ENCODE data around the gene ACAN. TPM values are rescaled to one million over a fixed set of nuclear protein-coding genes. Genes with fewer than 3 reads are reported as not detected.

Gene ACAN
- total RNA-seq, 4 donors from 2014 or later = 0.05 to 0.25 (median 0.19) TPM; not detected in 1

GRCh38 chr15:88814393-88814792 lies 11.2 kb downstream of the ACAN start:
- 88% methylated on average over 5 of the region's 6 CpGs for WGBS
- no peaks in the 10 kb centered on the region for H3K4me1 ChIP-seq

DNA sequence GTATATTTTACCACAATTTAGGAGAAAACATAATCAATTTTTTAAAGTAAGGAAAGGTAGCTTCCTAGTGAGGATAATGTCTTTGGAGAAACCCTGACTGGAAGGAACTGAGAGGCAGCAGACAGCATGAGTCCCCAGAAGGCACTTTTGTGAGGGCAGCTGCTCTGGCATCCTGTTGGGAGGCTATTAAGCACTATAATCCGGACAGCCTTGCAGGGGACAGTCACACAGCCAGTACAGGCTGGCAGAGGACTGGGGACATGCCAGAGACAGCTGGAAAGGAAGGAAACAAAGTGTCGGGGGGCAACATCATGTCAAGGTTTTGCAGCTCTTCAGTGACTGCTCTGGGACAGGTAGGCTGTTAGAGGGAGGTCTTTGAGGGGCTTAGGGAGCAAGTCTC lies 15.7 kb downstream of the ACAN start:
- no peak for DNase-seq (ENCODE audit: low spot score in 2 of 2)
- Histone ChIP-seq H3K27ac (no peak overlapping the region), H3K36me3 (no peaks in the 10 kb centered on the region), H3K9me3 (no peaks in the 10 kb centered on the region), H3K4me3 (no peak overlapping the region), H3K4me1 (no peaks in the 10 kb centered on the region), H3K27me3 (peaks cover 6% of the 10 kb centered on the region)
- 41% methylated on average over 2 of the region's 2 CpGs for WGBS
- no peak for TF ChIP-seq EP300 (IDR thresholded peaks at IDR 0.05)
- TF ChIP-seq POLR2A (IDR thresholded peaks at IDR 0.05) = no peak
- TF ChIP-seq POLR2AphosphoS5 (IDR thresholded peaks at IDR 0.05) = no peak
- no peak for TF ChIP-seq CTCF (IDR thresholded peaks at IDR 0.05)

More at GRCh38 chr15:88814393-88814792, 11.2 kb downstream of the ACAN start:
- H3K9me3 ChIP-seq = no peaks in the 10 kb centered on the region
- H3K4me3 ChIP-seq = no peak overlapping the region
- H3K27me3 ChIP-seq = peaks cover 12% of the 10 kb centered on the region
- no peaks in the 10 kb centered on the region for H3K36me3 ChIP-seq
- no peak for TF ChIP-seq CTCF (IDR thresholded peaks at IDR 0.05)
- TF ChIP-seq EP300 (IDR thresholded peaks at IDR 0.05) = no peak
- TF ChIP-seq POLR2A (IDR thresholded peaks at IDR 0.05) = no peak
- TF ChIP-seq POLR2AphosphoS5 (IDR thresholded peaks at IDR 0.05) = no peak
- DNase-seq (ENCODE audit: low spot score in 2 of 2) = no peak
- H3K27ac ChIP-seq = no peak overlapping the region

DNA sequence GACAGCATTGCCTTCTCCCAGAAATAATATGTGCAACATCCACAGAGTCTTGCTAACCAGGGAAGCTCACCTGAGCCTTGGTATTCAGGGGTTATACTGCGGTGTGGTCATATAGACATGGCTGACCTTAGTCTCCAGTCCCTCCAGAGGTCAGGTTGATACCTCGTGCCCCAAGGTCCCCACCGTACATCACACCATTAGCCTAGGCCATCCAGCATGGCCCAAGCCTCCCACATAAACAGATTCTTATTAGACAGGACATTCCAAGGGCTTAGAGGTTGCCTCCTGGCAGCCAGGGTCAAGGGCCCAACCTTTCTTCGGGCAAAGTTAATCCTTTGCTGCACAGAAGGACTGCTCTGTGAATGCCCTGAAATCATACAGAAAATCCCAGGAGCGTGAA lies 18.8 kb downstream of the ACAN start:
- TF ChIP-seq POLR2AphosphoS5 (IDR thresholded peaks at IDR 0.05) = no peak
- no peak for TF ChIP-seq POLR2A (IDR thresholded peaks at IDR 0.05)
- no peak for TF ChIP-seq EP300 (IDR thresholded peaks at IDR 0.05)
- no peak for TF ChIP-seq CTCF (IDR thresholded peaks at IDR 0.05)
- 77% methylated on average over 5 of the region's 5 CpGs for WGBS
- no peak for DNase-seq (ENCODE audit: low spot score in 2 of 2)
- Histone ChIP-seq H3K4me3 (no peak overlapping the region), H3K4me1 (no peaks in the 10 kb centered on the region), H3K36me3 (no peaks in the 10 kb centered on the region), H3K27me3 (peaks cover 10% of the 10 kb centered on the region), H3K9me3 (no peaks in the 10 kb centered on the region), H3K27ac (no peak overlapping the region)

DNA sequence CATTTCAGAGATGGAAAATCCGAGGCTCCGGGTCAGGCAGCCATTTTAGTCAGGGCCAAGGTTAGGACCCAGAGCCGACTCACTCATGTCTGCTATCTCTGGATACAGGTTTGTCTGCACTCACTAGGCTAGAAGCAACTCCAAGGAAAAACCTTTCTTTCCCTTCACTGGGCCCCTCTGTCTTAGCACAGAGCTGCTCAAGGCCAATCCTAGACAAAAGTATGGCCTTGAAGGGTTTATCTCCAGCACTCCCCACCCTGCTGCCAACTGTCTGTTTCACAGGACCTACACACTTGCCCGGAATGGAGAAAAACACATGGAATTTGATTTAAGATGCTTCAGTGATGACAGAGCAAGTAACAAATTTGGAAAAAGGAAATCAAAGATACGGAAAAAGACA lies 25.6 kb downstream of the ACAN start:
- 69% methylated on average over 5 of the region's 5 CpGs for WGBS
- H3K27ac ChIP-seq = no peak overlapping the region
- TF ChIP-seq POLR2A (IDR thresholded peaks at IDR 0.05) (no peak), EP300 (IDR thresholded peaks at IDR 0.05) (no peak), CTCF (IDR thresholded peaks at IDR 0.05) (no peak), POLR2AphosphoS5 (IDR thresholded peaks at IDR 0.05) (no peak)

DNA sequence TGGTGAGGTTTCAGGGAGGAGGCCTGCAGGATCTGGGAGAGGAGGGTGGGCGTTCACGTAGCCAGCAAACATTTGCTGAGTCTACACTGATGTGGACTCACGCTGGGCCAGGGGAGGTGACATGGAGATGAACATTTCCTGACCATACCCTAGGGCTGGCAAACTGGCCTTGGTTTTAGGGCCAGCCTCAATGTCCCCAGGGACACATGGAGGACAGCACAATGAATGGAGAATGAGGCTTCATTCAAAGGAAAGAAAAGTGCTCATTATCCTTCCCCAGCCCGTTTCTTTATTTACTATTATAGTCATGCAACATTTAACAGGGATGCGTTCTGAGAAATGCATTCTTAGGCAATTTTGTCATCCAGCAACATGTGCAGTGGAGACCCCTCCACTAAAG lies 26.8 kb downstream of the ACAN start:
- H3K36me3 ChIP-seq = no peaks in the 10 kb centered on the region
- H3K4me3 ChIP-seq = no peak overlapping the region
- H3K27me3 ChIP-seq = peaks cover 4% of the 10 kb centered on the region
- no peak for TF ChIP-seq POLR2A (IDR thresholded peaks at IDR 0.05)
- TF ChIP-seq EP300 (IDR thresholded peaks at IDR 0.05) = no peak
- no peak for TF ChIP-seq CTCF (IDR thresholded peaks at IDR 0.05)
- TF ChIP-seq POLR2AphosphoS5 (IDR thresholded peaks at IDR 0.05) = no peak
- H3K4me1 ChIP-seq = no peaks in the 10 kb centered on the region
- no peak for DNase-seq (ENCODE audit: low spot score in 2 of 2)
- no peaks in the 10 kb centered on the region for H3K9me3 ChIP-seq
- 62% methylated on average over 5 of the region's 5 CpGs for WGBS
- H3K27ac ChIP-seq = no peak overlapping the region

More for the DNA sequence above, 25.6 kb downstream of the ACAN start:
- DNase-seq (ENCODE audit: low spot score in 2 of 2) = no peak
- H3K4me1 ChIP-seq = no peaks in the 10 kb centered on the region
- peaks cover 4% of the 10 kb centered on the region for H3K27me3 ChIP-seq
- no peaks in the 10 kb centered on the region for H3K9me3 ChIP-seq
- no peaks in the 10 kb centered on the region for H3K36me3 ChIP-seq
- no peak overlapping the region for H3K4me3 ChIP-seq

Data from suprapubic skin (tissue), 4 donors.